Activated CD8-positive, alpha-beta memory T cell treated with anti-CD3 and anti-CD28 coated beads, Interleukin-2, amount 50 U/mL, for 48 hours (primary cell): Measurements from ENCODE around the gene ACVR1C.

ENCODE experiments used
- DNase-seq: peaks from one replicate; pipeline ENCODE4 v3.0.0-alpha.2; 2020

Gene ACVR1C

GRCh38 chr2:157628477-157629415 is at the start of gene ACVR1C:
ACVR1C (minus strand) TSS chr2:157628864; CDS start chr2:157628644, 220 bp downstream.
- DNase-seq = peak; percentile 79

- DNase-seq = no peak
Measured at GRCh38 chr2:157677941-157678340, 49.3 kb upstream of the ACVR1C start.

- DNase-seq = no peak
Measured at GRCh38 chr2:157672129-157672528, 43.5 kb upstream of the ACVR1C start.

- no peak for DNase-seq
Measured at GRCh38 chr2:157662401-157662800, 33.7 kb upstream of the ACVR1C start.

GRCh38 chr2:157661776-157662175 is 33.1 kb upstream of the ACVR1C start:
- no peak for DNase-seq

- no peak for DNase-seq
Measured at GRCh38 chr2:157657858-157658257, 29.2 kb upstream of the ACVR1C start.

DNA sequence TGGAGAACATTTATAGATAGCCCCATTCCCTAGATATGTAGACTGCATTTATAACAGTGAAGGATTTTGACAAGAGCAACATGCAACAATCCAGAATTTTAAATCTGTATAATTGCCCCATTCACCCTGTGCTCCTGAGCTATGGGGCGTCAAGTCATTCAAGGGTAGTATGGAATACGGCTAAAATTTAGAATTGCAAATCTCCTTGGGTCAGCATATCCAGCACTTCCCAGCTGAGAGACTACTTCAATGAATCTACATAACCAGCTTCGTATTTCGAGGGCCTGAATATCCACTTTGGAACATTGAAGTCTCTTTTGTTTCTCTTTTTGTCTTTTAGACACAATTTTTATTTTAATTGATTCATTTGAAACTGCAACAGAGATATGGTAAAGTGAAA is 28.4 kb upstream of the ACVR1C start:
- no peak for DNase-seq

- no peak for DNase-seq
Measured at GRCh38 chr2:157644776-157645175, 16.1 kb upstream of the ACVR1C start.

DNA sequence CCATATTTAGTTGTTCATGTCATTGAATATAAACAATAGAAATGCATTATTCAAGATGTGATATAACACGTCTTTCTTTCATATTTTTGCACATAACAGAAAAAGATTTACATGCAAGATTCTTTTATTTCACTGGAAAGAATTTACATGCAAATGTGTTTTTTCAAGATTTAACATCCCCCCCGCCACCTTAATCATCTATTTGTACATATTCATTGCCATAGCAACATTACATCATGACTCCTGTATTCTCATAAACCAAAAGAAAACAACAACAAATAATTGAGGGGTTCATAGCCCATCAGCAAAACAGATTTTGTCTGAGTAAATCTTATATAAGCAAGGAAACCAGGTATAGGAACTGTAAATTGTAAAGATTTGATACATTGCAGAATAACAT is 3.2 kb upstream of the ACVR1C start:
- DNase-seq = no peak

DNA sequence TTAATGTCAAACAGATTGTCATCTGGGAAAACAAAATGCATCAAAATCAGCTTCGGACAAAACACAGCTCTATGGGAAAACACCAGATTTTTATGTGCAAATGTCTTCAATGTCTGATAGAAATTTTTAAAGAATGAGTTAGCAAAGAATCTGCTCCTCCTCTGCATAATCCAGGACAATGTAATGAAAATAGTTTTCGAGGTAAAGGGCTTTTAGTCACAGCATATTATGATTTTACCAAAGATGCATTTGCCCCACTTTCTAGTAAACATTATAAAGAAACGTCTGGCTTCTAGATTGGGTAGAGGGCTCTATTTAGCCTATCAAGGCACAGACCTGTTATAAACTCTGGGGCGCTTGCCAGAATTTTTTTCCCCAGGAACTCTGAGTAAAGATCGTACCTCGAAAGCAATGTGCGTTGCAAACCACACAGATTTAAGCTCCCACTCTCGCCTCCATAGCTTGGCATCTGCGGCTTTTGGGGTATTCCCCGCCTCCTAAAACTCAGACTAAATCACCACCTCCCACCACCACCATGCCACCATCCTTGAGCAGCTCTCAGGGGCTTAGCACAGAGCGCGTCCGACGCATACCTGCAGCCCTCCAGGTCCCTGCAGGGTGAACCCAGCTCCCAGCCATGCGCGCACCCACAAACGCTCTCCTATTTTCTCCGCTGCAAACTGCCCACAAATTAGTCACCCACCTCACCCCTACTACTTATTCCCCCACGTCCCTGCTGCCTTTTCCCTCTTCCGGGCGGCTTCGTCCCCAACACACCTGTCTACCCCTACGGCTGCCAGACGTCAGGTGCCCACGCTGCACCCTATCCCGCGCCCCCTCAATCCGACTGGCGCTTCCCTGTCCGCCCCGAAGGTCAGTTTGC is 829 bp downstream of the ACVR1C start:
- DNase-seq = peak; percentile 73

GRCh38 chr2:157625296-157625695 is 3.4 kb downstream of the ACVR1C start:
- DNase-seq = no peak

GRCh38 chr2:157620956-157621355 is 7.7 kb downstream of the ACVR1C start:
- DNase-seq = no peak

- no peak for DNase-seq
Measured at GRCh38 chr2:157611726-157612125, 16.9 kb downstream of the ACVR1C start.

DNA sequence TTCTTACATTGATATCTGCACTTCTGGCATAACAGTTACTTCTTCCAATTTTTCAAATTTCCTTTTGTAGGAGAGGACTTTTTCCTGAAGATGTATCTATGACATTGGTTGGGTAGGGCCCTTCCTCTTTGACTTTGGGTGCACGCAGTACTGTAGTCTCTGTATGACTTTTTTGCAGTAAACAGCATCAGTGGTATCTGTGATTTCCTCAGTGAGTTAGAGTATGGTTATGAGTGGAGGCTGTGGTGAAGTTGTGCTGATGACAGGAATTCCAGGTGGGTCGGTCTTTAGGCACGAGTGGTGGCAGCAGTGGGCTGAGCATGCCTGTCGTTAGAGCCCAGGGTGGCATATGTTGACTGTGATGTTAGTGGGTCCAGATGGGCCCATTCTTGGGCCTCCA is 17.6 kb downstream of the ACVR1C start:
- no peak for DNase-seq

- no peak for DNase-seq
Measured at GRCh38 chr2:157606534-157606933, 22.1 kb downstream of the ACVR1C start.

- DNase-seq = no peak
Measured at GRCh38 chr2:157603198-157603597, 25.5 kb downstream of the ACVR1C start.

- no peak for DNase-seq
Measured at GRCh38 chr2:157601807-157602206, 26.9 kb downstream of the ACVR1C start.

- DNase-seq = peak; percentile 75
Measured at GRCh38 chr2:157596992-157597681, 31.5 kb downstream of the ACVR1C start.

DNA sequence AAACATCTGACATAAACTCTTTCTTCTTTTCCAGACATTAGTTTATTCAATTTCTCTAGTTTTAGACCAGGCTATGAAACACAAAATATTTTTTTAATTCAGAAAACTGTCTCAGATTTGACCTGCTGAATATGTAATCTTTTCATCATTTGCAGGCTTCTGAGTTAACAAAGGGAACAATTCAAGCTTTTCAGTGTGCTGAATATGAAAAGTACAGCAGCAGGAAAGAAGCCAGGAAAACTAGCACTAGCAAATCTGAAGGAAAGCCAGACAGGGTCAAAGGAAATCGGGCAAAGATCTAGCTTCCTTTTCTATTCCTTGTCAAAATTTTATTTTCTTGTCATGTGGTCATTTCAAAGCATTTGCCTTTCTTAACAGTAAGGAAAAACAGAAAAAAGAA is 35.3 kb downstream of the ACVR1C start:
- DNase-seq = no peak

- DNase-seq = no peak
Measured at GRCh38 chr2:157592948-157593347, 35.7 kb downstream of the ACVR1C start.

GRCh38 chr2:157592374-157592773 is 36.3 kb downstream of the ACVR1C start:
- no peak for DNase-seq

DNA sequence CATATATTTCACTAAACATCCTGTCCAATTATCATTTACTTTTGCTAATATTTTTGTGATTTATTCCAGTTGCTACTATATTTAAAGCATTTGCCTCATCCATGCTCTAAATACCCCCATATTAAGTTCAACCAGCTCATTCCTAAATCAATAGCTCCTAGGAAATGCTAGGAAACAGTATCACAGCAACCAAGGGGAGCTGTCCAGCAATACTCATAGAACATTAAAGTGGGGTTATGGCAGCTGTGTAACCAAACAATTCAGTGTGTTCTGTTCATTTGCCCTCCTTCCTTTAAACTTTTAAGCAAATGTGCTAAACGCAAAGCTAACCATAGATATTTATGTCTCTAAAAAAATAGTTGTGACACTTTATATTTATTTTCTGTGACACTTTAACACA is 41.1 kb downstream of the ACVR1C start:
- no peak for DNase-seq

DNA sequence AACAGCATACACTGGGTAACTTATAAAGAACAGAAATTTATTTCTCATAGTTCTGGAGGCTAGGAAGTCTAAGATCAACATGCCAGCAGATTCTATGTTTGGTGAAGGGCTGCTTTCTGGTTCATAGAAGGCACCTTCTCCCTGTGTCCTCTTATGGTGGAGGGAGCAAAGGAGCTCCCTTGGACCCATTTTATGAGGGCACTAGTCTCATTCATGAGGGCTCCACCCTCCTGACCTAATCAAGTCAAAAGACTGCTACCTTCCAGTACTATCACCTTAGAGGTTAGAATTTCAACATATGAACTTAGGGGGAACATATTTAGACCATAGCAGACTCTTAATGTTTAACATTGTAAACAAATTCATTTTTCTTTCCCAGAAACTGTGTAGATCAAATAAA is 54.5 kb downstream of the ACVR1C start:
- DNase-seq = no peak
